HG02870 (cell line): ENCODE data around the gene SLC25A26.
A peak's percentile ranks its signal among the peaks of the same experiment; 100 is the strongest.

Experiments
- ATAC-seq: cut with Tn5 transposase; IDR thresholded peaks from one replicate; pipeline ENCODE4 v1.9.1; 2021; ENCODE audit warnings: mild to moderate bottlenecking, moderate library complexity; ENCODE audit not compliant: unreplicated experiment

SLC25A26 gene

GRCh38 chr3:66220602-66221377 is at the start of gene SLC25A26:
Gene SLC25A26 (plus strand): TSS chr3:66221001. CDS start chr3:66221095, 94 bp downstream.
- ATAC-seq = peak; percentile 99

GRCh38 chr3:66172394-66172793 is 48.4 kb upstream of the SLC25A26 start:
- ATAC-seq = no peak

GRCh38 chr3:66177026-66177425 is 43.8 kb upstream of the SLC25A26 start:
- ATAC-seq = no peak

- no peak for ATAC-seq
Measured at GRCh38 chr3:66178206-66178605, 42.6 kb upstream of the SLC25A26 start.

GRCh38 chr3:66179793-66180192 is 41.0 kb upstream of the SLC25A26 start:
- no peak for ATAC-seq

- no peak for ATAC-seq
Measured at GRCh38 chr3:66181764-66182163, 39.0 kb upstream of the SLC25A26 start.

- no peak for ATAC-seq
Measured at GRCh38 chr3:66182246-66182645, 38.6 kb upstream of the SLC25A26 start.

GRCh38 chr3:66186545-66186944 is 34.3 kb upstream of the SLC25A26 start:
- ATAC-seq = no peak

GRCh38 chr3:66195347-66195783 is 25.4 kb upstream of the SLC25A26 start:
- ATAC-seq = no peak

GRCh38 chr3:66196633-66197032 is 24.2 kb upstream of the SLC25A26 start:
- no peak for ATAC-seq

- ATAC-seq = no peak
Measured at GRCh38 chr3:66198437-66199088, 22.2 kb upstream of the SLC25A26 start.

GRCh38 chr3:66199089-66199473 is 21.7 kb upstream of the SLC25A26 start:
- ATAC-seq = no peak

GRCh38 chr3:66200147-66200546 is 20.7 kb upstream of the SLC25A26 start:
- no peak for ATAC-seq

- ATAC-seq = no peak
Measured at GRCh38 chr3:66200786-66201185, 20.0 kb upstream of the SLC25A26 start.

- ATAC-seq = no peak
Measured at GRCh38 chr3:66203275-66203674, 17.5 kb upstream of the SLC25A26 start.

GRCh38 chr3:66206806-66207205 is 14.0 kb upstream of the SLC25A26 start:
- ATAC-seq = no peak

GRCh38 chr3:66208189-66208588 is 12.6 kb upstream of the SLC25A26 start:
- ATAC-seq = no peak

GRCh38 chr3:66210687-66211295 is 10.0 kb upstream of the SLC25A26 start:
- no peak for ATAC-seq

GRCh38 chr3:66211779-66212178 is 9.0 kb upstream of the SLC25A26 start:
- peak; percentile 86 for ATAC-seq

GRCh38 chr3:66215106-66215505 is 5.7 kb upstream of the SLC25A26 start:
- ATAC-seq = no peak

GRCh38 chr3:66220066-66220465 is 735 bp upstream of the SLC25A26 start:
- ATAC-seq = no peak

GRCh38 chr3:66224220-66224619 is 3.4 kb downstream of the SLC25A26 start:
- no peak for ATAC-seq
